HuH-7 (cell line): ENCODE measurements around the gene SPTSSB.
A peak's percentile ranks its signal among the peaks of the same experiment; 100 is the strongest.

ENCODE experiments used
- DNase-seq: peaks from one replicate; pipeline ENCODE4 v3.0.0; 2011; ENCODE audit warnings: low spot score

The SPTSSB gene

DNA sequence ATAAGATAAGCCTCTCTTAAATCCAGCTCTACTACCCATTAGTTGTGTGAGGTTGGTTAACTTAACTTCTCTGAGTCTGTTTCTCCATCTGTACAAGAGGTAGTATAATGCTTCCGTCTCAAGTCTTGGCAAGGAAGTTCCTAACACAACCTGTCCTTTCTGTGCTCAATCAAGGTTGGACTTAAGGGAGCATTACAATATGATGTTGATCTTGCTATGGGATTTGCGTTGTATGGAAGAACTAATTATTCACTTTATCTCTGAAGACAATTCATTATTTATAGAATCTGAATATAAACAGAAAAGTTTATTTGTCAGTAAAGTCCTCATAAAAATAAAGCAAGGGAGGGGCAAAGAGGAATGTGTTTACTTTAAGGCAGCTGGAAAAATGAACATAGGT, 18.9 kb upstream of the SPTSSB start:
- DNase-seq, result no peak

DNA sequence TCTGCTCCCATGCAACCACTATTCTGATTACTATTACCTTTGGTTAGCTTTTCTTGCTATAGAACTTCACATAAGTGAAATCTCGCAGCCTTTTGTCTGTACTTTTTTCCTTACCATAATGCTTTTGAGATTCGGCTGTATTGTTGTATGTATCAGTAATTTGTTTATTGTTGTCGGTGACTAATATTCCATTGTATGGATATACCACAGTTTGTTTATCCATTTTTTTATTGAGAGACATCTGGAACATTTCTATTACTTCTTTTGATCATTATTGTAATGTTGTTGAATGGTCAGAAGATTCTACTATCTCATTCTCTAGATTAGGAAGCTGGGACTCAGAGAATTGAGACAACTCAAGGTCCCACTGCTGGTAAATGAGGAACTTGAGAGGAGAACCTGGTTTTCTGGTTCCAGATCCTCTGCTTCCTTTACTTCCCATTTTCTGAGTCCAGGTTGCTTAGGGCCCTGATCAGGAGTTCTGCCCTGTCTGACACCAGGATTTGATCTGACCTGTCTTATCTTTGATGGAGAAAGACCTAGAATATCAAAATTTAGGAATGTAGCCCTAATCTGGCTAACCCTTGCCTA, 18.2 kb upstream of the SPTSSB start:
- no peak for DNase-seq

DNA sequence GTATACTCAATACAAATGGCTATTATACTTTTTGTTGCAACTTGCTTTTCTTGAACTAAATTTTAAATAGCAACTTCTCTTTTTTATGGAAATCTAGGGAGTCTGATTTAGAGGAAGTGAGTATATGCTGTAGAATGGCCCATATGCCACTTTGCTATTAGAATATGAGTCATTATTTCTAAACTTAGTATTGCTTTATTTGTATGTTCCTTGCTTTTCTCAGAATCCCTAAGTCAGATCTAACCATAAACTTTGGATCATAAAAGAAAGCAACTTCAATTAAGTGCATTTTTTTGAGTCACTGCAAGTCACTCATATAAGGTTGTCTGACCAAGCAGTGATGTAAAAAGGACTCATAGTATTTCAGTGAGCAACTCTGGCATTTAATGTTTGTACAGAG, 17.5 kb upstream of the SPTSSB start:
- no peak for DNase-seq

DNA sequence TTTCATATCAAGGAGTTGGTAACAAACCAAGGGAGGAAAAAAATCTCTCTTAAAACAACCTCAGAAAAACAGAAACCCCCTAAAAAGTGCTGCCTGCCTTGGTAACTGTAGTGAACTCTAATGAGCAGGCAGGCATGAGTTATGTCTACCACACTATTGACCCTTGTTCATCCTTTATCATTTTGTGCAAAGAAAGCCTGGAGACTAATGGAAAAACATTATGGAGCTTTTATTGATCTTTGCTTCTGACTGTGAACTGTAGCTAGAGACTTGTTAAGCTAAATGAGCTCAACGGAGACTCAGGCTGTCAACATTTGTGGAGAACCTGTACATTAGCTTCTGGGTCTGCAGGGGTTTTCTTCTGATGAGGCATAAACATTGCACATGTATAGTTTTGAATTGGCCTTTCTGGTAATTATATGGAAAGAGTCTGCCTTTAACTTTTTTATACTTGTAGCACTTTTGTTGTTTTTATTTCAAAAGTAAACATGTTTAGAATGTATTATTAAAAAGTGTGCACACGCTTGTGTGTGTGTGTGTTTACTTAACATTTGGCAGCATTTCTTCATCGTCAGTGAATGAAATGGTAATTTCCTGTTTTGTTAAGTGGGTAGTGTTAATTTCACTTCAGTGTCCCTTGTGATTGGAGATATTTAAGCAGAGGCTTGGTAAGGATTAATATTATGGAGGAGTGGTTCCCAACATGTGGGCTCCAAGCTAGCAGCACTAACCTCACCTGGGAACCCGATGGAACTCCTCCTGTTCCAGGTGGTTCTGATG, 15.9 kb upstream of the SPTSSB start:
- DNase-seq, result no peak

DNA sequence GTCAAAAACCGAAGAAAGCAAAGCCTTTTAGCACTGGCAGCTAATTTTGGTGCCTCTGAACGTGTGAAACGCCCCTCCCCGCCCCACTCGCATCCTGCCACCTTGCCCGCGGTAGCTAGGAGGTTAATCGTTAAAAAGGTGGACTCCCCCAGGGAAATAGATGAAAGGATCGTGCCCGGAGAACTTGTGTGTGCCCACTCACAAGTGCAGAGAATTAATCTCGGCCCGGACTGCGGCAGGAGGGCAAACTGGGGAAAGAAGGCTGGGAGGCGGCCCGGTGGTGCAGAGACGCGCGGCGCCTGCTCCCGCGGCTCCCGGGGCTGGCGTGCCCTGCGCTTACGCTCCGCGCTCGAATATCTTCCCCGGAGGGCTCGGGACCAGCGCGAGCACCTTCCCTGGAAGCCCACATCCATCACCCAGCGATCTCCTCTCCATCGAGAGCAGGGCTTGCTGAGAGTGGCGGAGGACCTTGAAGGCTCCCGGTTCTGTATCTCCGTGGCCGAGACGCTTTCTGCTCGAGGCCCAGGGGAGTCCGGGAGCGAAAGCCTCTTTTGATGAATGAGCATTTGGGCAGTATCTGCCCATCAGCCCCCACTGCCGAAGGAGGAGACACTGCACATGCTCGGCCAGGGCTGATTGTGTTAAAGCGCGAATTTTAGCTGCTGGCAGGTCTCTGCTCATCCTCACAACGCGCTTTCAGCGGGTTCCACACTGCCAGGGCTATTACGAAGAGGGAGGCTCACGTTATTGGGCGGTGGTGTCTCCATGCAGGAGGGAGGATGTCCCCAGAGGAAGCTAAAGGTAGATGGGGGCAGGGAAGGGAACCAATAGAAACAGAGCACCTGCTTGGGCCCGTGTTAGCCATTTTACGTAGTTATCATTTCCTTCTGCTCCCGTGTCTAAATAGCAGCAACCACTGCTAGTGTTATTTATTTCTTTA, 1.3 kb upstream of the SPTSSB start:
- peak; percentile 30 for DNase-seq

DNA sequence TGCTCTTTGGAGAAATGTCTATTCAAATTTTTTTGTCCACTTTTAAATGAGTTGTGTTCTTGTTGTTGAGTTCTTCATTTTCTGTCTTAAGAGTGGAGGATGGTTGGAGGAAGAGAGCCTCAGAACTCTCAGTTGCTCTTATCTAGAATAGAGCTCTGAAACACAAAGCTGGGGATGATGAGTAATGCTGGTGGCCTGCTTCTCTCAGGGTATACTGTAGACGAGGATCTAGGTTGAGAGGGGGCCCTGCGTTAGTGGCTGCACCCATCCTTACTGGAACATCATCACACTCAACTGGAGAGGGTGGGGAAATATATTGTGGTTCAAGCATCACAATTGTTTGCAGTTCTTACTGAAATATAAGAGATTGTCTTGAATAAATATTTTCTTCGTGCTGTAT, 1.8 kb downstream of the SPTSSB start:
- no peak for DNase-seq

DNA sequence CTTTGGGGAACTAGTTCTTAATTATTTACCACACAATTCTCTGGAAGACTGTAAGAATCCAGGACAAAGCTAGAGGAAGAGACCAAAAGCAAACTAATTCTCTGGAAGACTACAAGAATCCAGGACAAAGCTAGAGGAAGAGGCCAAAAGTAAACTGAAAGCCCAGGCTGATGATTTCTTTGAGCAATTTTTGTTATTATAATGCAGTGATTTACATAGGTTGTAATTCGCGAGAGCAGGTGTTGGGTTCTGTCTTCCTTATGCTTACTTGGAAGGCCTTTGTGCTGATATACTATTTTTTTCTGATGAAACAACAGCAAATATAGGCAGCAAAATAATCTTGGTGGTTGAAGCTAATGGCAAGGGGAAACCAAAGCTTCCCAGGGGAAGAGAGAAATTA, 5.2 kb downstream of the SPTSSB start:
- DNase-seq, result no peak

DNA sequence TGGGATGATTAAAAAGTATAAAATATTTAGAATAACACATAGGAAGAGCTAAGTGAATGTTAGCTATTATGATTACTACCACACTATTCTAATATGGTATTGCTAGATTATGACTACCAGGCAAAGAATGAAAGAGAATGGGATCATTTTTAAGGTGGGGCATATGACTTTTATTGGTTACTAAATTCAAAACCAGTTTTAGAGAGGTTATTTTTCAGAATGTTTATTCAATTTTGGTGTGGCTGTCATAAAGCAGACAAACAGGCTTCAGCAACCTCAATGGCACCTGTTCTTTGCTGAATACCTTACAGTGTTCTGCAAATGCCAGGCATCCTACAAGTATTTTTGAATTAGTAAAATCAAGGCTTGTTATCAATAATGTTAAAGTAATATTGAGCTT, 12.8 kb downstream of the SPTSSB start:
- DNase-seq, result no peak

DNA sequence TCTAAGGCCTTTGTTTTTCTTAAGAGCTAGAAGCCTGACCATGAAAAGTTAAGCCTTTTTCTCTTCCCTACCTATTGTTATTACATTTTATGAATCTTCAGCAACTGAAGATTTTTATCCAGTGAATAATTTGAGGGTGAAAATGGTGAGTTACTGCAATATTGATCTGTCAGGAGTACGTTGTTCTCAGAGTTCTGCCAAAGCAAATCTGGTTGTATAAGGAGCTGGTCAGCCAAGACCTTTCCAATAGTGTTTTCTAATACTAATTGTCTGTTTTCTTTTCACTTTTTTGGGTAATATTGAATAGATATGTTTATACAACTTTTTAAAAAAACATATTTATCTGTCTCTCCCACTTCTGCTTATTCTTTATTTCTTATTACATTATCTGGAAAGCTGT, 15.0 kb downstream of the SPTSSB start:
- no peak for DNase-seq

DNA sequence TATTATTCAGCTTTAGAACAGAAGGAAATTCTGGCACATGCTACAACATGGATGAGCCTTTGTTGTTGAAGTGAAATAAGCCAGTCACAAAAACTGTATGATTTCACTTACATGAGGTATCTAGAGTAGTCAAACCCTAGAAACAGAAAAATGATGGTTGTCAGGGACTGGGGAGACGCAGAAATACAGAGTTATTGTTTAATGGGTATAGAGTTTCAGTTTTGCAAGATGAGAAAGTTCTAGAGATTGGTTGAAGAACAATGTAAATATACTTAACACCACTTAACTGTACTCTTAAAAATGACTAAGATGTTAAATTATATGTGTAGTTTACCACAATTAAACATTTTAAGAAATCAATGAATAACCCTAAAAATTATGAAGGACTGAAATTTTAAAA, 15.8 kb downstream of the SPTSSB start:
- DNase-seq, result no peak

DNA sequence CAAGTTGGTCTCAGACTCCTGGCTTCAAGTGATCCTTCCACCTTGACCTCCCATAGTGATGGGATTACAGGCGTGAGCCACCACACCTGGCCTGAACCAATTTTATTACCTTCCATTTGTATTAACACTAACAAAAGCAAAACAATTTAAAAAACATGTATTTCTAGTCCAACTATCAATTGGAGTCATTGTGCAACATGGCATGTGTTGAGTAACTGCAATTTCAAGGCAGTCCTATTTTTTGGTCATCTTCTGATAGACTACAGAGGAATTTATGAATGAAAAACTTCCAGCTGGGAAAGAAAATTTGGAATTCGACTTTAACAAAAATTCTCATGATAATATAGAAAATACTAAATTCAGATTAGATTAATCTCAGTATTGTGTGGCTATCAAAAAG, 16.8 kb downstream of the SPTSSB start:
- no peak for DNase-seq

DNA sequence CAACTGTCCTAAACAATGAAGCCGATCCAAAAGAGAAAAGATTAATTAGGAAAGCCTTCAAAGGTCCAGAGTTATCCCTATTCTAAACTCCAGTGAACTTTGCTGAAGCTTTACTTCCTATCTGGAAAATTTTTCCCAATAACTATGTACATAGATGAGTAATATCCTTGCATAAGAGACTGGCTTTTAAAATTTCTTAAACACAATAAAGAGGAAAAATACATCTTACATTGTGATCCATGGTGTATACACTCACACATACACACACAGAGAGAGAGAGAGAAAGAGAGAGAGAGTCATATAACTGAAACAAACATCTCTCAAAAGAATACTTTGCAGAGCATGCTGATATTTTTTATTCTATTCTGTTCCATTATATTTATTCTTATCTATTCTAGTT, 20.0 kb downstream of the SPTSSB start:
- DNase-seq, result no peak

DNA sequence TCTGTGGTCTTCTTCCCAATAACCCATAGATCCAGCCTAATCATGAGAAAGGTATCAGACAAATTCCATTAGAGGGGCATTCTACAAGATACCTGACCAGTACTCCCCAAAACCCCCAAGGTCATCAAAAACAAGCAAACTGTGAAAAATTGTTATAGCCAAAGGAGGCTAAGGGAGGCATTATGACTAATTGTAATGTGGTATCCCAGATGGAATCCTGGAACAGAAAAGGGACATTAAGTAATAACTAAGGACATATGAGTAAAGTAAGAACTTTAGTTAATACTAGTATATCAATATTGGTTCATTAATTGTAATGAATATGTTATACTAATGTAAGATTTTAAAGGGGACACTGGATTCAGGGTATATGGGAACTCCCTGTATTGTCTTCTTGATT, 20.4 kb downstream of the SPTSSB start:
- no peak for DNase-seq

DNA sequence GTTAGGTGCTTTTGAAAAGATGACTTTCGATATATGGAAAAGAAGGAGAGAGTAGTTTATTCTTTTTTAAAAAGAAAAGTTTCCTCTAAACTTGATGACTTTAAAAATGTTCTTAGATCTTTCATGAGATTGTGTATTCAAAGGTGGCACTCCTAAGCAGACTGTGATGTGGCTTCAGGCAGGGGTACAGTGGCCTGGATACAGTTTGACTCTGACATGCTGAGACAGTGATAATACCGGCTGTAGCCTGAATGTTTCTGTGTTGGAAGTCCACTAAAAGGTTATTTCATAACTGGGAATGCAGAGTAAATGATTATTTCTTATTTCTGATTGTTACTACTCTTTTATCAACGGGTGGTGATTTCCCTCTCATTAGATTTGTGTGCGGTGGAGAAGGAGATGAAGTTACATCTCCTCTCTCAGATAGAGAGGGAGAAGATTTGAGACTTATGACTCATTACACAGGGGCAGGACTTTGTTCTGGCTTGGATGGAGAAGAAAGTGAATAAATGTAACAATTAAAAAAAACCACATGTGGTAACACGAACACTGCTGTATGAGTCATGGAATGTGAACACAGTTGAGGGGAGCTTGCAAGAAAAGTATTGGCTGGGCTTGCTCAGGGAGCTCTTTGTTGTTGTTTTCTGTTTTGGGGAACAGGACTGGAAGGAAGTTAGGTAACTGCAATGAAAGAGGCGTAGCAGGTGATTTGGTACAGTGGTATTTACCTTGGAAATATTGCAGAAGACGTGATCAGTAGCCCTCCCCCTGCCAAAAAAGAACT, 21.6 kb downstream of the SPTSSB start:
- no peak for DNase-seq

DNA sequence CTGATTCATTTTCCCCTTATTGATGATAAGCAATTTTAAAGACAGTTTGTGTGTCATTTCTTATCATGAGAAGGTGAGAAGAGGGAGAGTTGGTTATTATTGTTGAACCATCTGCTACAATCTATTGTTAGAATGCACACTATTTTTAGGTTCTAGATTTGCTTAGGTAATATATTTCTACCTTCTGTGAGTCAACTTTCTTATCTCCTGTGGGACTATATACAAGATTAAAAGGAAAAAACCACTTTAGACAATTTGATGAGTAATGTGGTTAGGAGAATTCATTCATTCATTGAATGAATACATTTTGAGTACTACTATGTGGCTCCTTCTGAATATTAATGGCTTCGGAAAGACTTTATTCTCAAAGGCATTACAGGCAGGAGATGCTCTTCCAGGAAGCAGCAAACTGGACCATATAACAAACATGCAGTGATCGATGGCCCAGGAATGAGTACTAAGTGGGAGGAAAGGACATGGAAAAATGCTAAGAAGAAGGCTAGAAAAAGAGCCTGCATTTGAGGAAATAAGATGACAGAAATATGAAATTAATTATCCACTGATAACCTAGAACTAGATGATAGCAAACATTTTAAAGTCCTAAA, 22.4 kb downstream of the SPTSSB start:
- DNase-seq, result no peak

DNA sequence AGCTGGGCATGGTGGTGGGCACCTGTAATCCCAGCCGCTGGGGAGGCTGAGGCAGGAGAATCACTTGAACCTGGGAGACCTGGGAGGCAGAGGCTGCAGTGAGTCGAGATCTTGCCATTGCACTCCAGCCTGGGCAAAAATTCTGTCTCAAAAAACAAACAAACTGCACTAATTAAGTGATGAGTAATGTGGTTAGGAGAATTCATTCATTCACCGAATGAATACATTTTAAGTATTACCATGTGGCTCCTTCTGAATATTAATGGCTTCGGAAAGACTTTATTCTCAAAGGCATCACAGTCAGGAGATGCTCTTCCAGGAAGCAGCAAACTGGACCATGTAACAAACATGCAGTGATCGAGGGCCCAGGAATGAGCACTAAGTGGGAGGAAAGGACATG, 23.6 kb downstream of the SPTSSB start:
- DNase-seq, result no peak

DNA sequence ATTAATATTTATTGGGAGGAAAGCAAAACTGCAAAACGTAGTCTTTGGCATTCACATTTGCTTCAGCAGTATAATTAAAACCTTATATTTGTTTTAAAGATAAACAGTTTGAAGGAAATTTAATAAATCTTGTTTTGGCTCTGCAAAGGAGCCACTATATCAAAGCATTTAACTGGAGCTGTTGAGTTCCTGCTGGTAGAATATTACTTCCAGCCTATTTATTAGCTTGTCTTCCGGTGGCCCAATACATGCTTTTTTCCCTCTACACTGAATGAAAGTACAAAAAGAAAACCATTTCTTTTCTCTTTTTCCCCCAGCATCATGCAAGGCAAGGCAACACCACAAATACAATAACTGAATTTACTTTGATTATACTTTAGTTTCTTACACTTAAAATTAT, 26.3 kb downstream of the SPTSSB start:
- DNase-seq, result no peak

DNA sequence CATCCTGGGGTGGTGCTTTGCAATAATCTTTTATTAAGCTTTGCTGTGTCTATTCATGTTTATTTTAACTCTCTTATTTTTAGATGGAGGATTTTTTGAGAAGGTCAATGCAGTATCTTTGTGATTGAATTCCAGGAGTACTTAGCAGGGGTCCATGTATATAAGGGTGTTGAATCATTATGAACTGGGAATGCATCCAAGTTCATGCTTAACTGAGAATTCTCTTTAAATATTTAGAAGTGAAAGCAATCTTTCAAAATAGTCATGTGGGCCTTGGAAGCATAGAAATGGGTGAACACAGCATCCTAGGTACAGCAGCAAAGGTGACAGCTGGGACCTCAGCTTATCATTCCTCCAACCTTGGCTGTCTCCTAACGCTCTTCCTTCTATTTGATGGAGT, 27.3 kb downstream of the SPTSSB start:
- DNase-seq, result no peak

DNA sequence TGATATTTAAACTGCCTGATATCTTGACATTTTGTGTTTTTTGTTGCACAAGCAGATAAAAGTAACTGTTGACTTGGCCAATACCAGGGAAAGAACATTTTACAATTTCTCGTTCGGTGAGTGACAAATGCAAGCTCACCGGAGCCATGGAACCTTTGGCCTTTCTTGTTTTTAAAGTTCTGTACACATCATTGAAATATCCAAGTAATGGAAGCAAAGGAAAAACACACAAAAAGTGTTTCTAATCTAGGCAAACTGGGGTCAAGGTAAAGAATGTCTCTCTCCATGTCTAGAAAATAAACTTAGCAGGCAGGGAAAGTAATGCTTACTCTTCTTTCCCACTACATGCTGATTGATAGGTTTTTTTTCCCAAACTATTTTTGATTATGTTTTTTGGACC, 27.8 kb downstream of the SPTSSB start:
- DNase-seq, result no peak

DNA sequence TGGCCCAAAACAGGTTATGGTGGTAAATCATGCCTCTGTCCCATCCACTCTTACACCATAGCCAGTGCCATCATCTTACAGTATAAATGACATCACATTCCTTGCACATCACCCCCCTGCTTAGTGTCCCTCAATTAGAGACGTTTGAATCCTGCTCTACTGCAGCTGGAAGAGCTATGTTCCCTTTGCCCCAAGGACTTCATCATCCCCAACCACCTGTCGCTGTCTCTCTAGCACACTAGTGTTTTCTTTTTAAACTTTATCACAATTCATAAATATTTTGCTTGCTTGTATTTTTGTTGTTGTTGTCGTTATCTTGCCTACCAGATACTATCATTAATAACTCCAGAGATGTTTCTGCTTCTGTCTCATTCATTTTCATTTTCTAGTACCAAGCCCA, 28.7 kb downstream of the SPTSSB start:
- DNase-seq, result no peak
